ENCODE data around the gene NOTUM.

Gene NOTUM

DNA sequence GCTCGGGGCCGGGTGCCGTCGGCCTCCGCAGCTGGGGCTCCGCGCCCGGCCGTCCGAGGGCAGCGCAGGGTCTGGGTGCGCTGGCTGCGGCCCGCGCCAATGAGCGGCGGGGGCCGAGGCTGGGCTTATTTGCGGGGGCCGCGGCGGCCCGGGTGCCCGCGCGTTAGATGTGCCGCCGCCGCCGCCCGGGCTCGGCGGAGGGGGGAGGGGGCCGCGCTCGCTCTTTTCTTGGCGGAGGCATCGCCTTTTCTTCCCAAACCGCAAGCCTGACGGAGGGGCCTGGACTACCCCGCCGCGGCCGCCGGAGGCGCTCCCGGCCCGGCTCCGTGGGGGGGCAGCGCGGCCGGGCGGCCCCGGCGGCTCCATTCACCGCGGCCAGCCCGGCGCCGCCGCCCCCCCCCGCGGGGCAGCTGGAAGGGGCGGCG, at the start of gene NOTUM:
Gene NOTUM (minus strand): TSS at position 101 of the 425 bp plus-strand sequence. CDS start 278 bp downstream, outside the sequence.
- DNase-seq (ENCODE audit: low read depth in 2 of 2) = no peak

DNA sequence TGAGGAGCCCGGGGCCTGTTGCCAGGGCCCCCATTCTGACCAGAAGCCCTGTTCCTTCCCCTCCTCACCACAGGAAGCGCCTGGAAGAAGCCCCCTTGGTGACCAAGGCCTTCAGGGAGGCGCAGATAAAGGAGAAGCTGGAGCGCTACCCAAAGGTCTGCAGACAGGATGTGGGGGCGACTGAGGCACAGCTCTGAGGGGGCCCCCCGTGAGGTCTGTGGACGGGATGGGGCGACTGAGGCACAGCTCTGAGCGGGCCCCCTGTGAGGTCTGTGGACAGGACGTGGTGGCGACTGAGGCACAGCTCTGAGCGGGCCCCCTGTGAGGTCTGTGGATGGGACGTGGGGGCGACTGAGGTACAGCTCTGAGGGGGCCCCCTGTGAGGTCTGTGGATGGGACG, 48.4 kb upstream of the NOTUM start:
- no peak for DNase-seq (ENCODE audit: low read depth in 2 of 2)

- no peak for DNase-seq (ENCODE audit: low read depth in 2 of 2)
Measured at GRCh38 chr17:82008941-82009405, 48.0 kb upstream of the NOTUM start.

DNA sequence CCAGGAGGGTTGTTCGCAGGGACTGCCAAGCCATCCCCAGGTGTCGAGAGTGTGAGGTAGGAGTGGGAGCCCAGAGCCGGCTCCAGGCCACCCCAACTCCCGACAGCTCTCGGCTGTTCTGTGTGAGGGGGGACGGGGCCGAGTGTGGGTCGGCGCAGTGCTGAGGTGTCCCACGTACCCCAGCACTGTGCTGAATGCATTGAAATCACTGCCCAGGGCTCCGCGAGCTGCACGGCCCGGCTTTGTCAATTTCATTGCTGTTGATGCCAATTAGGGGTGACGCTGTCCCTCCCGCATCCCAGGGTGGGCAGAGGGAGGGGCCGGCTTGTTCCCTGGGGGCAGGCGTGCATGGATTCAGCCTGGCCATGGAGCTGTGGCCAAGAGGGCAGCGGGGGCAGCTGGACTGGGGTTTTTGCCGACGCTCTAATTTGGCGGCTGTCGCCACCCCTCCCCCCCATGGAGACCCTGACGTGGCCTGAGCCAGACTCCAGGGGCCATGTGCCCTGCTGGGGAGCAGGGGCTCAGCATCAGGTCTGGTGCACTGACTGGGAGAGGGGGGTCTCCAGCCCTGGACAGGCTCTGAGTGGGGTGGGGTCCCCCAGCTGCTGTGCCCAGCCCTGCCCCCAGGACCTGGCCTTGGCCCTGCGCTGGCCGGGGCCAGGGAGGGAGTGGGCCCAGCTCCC, 47.4 kb upstream of the NOTUM start:
- no peak for DNase-seq (ENCODE audit: low read depth in 2 of 2)

DNA sequence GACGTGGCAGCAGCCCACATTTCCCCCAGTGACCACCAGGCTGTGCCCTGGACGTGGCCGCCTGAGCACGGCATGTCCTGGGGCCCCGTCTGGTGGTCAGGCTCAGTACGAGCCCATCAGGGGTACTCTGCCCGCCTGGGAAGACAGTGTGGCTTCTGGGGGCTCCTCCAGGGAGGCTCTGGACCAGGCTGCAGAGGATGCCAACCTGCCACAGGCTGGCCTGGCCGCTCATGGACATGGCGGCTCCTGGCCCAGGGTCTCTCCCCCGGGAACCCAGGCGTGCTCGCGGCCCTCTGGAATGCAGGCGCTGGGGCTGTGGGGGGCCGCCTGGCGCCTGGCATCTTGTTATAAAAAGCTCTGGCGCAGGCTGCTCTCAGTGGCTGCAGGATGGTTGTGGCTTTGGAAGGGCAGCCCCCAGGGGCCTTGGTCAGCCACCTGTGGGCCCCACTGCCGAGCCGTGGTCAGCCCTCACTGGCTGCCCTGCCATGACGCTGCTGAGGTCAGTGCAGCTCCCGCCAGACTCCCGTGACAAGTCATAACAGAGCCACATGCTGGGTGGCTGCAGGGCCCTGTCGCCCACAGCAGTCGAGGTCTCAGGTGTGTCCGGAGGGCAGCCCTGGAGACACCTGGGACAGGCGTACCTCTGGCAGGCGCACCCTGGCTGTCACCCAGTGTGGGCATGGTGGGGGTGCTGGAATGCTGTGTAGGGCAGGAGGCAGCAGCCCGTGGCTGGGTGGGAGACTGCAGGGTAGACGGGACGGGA, 46.7 kb upstream of the NOTUM start:
- DNase-seq (ENCODE audit: low read depth in 2 of 2) = no peak

- no peak for DNase-seq (ENCODE audit: low read depth in 2 of 2)
Measured at GRCh38 chr17:82007228-82007494, 46.2 kb upstream of the NOTUM start.

DNA sequence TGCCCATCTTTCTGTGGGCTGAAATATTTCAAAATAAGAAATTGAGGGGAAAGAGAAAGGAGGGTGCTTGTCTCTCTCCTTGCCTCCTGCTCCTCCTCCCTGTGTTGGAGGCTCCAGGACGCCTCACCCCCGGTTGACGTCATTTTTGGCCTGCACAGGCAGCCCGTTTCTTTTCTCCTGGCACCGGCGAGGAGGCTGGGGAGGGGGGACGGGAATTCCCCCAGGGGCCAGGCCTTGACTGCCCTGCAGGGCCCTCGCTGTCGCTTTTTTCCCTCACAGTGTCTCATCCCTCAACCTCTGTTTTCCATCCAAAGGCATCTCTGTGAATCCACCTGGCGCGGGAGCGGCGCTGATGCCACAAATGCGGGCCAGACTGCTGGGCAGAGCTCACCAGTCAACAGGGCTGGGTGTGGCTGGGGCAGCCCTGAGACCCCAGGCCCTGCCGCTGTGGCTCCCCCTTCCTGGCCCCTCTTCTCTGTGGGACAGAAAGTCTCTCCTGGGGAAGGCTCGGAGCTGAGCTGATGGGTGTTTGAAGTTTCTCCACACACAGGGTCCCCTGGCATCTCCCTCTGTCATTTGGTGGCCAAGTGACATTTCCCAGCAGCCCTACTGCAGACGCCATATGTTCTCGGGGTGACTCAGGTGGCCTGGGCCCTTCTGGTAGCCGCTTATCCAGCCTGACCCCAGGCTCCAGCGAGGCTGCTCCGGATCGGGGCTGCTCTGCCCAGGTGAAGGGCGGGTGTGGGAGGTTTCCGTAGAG, 45.7 kb upstream of the NOTUM start:
- DNase-seq (ENCODE audit: low read depth in 2 of 2) = no peak

DNA sequence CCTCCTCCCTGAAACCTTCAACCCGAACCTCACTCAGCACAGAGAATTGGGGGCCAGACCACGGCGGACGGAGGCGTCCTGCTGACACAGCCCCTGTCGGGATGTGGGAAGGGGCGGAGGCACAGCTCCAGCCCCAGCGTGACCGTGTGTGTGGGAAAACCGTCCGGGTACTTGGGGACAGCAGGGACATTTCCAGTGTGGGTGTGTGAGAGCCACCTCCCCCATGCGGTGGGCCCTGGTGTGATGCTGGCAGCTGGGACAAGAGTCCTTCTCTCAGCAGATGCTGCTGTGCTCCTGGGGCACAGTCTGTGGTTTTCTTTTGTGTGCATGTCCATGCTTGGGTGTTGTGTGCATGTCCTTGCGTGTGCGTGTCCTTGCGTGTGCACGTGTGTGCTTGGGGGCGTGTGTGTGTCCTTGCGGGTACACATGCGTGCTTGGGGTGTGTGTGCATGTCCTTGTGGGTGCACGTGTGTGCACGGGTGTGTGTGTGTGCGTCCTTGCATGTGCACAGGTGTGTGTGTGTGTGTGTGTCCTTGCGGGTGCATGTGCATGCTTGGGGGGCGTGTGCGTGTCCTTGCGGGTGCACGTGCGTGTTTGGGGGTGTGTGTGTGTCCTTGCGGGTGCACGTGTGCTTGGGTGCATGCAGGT, 44.8 kb upstream of the NOTUM start:
- DNase-seq (ENCODE audit: low read depth in 2 of 2) = no peak

DNA sequence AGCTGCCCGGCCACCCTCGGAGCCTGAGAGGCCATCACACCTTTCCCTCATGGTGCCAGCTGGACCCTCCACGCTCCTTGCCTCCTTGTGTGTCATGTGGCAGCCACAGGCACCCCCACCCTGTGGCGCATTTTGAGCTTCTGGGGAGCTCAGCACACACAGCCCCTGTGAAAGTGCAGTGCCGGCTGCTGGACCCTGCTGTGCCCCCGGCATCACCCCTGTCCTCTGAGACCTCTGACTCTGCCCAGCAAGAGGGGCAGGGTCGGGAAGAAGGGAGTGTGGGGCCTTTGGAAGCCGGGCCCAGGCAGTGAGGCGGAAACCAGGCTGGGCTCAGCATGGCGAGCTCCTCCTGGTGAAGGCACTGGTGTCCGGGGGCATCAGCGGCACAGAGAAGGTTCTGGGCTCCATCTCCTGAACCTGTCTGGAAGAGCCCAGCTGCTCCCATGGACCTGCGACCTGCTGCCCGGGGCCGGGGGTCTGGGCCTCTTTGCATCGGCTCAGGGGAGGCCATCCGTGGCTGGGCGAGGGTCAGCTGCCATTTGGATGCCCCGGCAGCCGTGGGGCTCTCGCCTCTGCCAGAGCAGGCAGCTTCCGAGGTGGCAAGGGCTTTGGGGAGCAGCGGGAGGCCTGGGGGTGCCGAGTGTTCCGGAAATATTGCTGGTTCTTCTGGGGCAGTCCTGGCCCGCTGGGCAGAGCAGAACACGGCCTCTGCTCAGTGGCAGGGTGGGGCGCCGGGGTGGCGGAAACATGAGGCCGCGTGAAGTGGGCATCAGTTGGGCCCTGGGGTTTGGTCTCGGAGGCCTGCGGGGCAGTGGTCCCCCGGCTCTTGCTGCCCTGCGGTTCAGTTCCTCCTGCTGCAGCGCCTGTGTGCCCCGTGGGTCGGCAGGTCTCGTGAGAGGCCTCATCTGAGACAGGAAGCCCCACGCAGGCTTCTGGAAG, 43.8 kb upstream of the NOTUM start:
- DNase-seq (ENCODE audit: low read depth in 2 of 2) = no peak

DNA sequence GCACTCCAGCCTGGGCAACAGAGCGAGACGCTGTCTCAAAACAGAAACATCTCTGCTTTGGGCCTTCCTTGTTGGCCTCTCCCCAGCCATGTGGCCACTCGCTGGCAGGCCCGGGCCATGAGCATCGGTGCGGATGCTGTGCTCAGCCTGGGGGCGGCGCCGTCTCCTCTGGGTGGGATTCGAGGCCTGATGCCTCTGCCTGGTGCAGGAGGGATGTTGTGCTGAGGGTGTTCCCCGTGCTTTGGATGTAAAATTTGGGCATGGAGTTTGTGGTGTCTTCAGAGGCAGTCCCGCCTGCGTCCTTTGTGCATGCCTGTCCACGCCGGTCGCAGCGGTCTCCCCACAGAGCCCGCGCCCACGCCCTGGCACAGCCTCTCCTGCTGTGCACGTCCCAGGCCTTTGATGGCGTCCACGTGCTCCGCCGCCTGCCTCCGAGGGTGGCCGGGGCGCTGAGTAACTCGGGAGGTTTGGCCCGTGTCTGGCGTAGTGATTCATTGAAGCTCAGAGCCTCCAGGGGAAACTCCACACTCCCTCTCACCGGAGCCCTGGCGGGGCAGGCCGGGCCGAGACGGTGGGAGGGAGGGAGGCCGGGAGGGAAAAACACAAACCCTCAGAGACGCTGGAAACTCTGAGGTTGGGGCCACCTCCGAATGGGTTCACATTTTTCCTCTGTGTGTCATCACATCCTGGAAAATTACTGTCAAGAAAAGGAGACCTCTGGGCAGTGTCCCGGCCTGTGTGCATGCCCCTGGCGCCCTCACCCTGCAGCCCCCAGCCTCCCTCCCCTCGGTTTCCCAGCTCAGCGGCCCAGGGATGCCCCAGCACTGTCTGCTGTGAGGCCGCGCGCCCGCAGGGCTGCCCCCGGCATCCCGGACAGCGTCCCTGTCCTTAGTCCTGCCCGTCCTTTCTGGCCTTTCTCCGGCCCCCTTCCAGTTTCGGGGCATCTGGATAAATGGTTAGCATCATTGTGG, 42.7 kb upstream of the NOTUM start:
- no peak for DNase-seq (ENCODE audit: low read depth in 2 of 2)

DNA sequence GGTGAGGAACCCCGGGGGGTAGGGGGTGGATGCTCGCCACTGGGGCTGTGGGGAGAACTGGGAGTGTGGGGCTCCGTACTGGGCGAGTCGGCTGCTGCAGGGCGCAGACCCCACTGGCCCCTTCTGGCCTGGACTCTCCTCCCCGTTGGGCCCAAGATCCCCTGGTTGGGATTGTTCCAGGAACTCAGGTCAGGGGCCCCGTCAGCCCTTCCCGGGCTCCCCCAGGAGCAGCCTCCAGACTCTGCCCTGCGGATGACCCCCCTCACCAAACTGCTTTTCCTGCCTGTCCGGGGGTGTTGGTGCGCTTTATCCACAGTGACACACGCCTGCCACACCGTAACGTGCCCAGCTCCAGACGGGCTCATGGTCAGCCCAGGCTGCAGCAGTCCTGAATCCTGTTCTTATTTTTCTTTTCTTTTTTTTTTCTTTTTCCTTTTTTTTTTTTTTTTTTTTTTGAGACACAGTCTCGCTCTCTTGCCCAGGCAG, 40.6 kb upstream of the NOTUM start:
- no peak for DNase-seq (ENCODE audit: low read depth in 2 of 2)

GRCh38 chr17:82000803-82001570, 40.0 kb upstream of the NOTUM start:
- no peak for DNase-seq (ENCODE audit: low read depth in 2 of 2)

- no peak for DNase-seq (ENCODE audit: low read depth in 2 of 2)
Measured at GRCh38 chr17:81999976-82000802, 39.2 kb upstream of the NOTUM start.

- DNase-seq (ENCODE audit: low read depth in 2 of 2) = no peak
Measured at GRCh38 chr17:81999587-81999975, 38.6 kb upstream of the NOTUM start.

DNA sequence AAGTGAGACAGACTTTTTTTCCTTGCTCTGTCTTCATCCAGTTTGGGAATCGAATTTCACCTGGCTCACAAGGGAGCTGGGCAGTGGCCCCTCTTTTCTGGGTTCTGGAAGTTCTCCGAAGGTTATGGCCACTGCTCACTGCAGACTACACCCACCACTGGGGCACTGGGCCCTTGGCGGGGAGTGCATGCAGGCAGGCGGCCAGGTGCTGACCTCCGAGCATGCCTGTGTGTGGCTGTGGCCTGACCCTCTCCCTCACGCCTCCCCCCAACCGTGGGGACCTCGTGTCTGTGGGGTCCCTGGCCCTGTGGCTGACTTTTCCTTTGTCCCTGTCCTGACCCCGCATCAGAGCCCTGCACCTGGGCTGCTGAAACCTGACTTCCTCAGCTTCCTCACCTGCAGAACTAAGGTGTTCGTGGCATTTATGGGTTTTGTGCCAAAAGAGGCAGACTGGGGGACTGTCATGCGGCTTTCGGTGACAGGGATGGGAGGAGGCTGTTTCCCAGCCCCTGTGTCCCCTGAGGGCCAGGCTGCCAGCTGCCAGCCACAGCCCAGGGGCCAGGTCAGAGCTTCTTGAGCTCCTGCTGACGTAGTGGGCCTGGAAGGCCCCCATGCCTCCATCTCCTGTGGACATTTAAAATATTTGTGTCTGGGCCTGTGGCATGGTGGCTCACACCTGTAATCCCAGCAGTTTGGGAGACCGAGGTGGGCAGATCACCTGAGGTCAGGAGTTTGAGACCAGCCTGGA, 37.9 kb upstream of the NOTUM start:
- DNase-seq (ENCODE audit: low read depth in 2 of 2) = no peak

DNA sequence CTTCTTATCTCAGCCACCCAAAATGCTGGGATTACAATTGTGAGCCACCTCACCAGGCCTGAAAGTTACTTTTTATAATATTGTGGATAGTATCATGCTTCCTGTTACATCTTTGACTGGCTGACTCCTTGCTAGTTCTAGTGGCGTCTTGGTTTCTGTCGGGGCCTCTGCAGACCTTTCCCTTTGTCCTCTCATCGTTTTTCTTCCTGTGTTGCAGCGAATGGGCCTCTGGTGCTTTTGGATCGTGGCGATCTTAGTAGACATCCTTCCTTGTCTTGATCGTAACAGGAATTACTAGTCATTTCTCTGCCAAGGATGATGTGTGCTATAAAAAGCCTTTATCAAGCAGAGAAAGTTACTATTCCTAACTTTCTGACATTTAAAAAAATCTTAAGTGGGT, 37.2 kb upstream of the NOTUM start:
- no peak for DNase-seq (ENCODE audit: low read depth in 2 of 2)

DNA sequence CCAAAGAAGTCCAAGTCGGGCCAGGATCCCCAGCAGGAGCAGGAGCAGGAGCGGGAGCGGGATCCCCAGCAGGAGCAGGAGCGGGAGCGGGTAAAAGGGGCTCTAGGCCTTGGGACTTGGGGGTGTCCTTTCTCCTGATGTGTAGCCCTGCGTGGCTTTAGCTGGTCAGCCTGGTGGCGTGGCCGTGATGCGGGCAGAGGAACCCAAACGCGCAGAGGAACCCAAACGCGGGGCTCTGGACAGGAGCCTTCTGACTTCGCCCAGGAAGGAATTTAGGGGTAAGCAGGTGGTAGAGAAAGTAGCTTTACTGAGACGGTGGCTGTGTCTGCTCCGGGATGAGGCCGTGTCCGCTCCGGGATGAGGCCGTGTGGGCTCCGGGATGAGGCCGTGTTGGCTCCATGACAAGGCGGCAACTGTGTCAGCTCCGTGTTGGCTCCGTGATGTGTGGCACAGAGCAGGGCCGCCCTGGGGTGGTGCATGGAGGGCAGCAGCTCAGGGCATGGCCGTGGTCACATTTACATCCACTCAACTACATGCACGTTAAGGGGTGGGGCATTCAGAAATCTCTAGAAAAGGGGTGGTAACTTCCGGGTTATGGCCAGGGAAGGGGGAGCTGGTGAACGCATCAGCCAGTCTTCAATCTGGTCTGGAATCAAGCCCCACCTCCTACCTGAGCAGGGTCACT, 35.9 kb upstream of the NOTUM start:
- DNase-seq (ENCODE audit: low read depth in 2 of 2) = no peak
